GM23248 (cell line): ENCODE results near the gene PPP1R2C. TPM values are rescaled to one million over a fixed set of nuclear protein-coding genes. Genes with fewer than 3 reads are reported as not detected.

Source experiments
- DNase-seq: peaks from one replicate; pipeline ENCODE4 v3.0.0-alpha.2; 2015
- H2AFZ ChIP-seq: fragments of 200-600 bp; sonication (generic); 2 replicates; pipeline ENCODE4 v1.6.1; 2016; ENCODE audit warnings: antibody characterized with exemption
- H3F3A ChIP-seq: fragments of 200-600 bp; sonication (generic); 2 replicates; pipeline ENCODE4 v1.6.1; 2016; ENCODE audit warnings: mild to moderate bottlenecking, antibody characterized with exemption, mixed run types; ENCODE audit not compliant: insufficient read depth
- H3K27ac ChIP-seq: fragments of 200-600 bp; sonication (generic); 2 replicates; pipeline ENCODE4 v1.5.1; 2016; ENCODE audit warnings: mild to moderate bottlenecking
- H3K27me3 ChIP-seq: fragments of 200-600 bp; sonication (generic); replicated peaks from 2 replicates; pipeline ENCODE4 v1.6.1; 2016; ENCODE audit warnings: mild to moderate bottlenecking; ENCODE audit not compliant: insufficient read depth
- H3K36me3 ChIP-seq: fragments of 200-600 bp; sonication (generic); 2 replicates; pipeline ENCODE4 v1.6.1; 2016; ENCODE audit warnings: low read depth, mild to moderate bottlenecking
- H3K4me1 ChIP-seq: fragments of 200-600 bp; sonication (generic); 2 replicates; pipeline ENCODE4 v1.6.1; 2016; ENCODE audit warnings: mild to moderate bottlenecking; ENCODE audit not compliant: insufficient read depth
- H3K4me2 ChIP-seq: fragments of 200-600 bp; sonication (generic); one replicate; pipeline ENCODE4 v1.6.1; 2016; ENCODE audit warnings: mild to moderate bottlenecking; ENCODE audit not compliant: unreplicated experiment
- H3K4me3 ChIP-seq: fragments of 200-600 bp; sonication (generic); 2 replicates; pipeline ENCODE4 v1.5.1; 2016; ENCODE audit warnings: mild to moderate bottlenecking
- H3K79me2 ChIP-seq: fragments of 200-600 bp; sonication (generic); 2 replicates; pipeline ENCODE4 v1.6.1; 2016; ENCODE audit warnings: mild to moderate bottlenecking; ENCODE audit not compliant: insufficient read depth
- H3K9ac ChIP-seq: fragments of 200-600 bp; sonication (generic); 2 replicates; pipeline ENCODE4 v1.6.1; 2016; ENCODE audit warnings: mild to moderate bottlenecking
- H3K9me2 ChIP-seq: fragments of 200-600 bp; sonication (generic); 2 replicates; pipeline ENCODE4 v1.6.1; 2016; ENCODE audit warnings: mixed run types, mild to moderate bottlenecking, moderate library complexity; ENCODE audit not compliant: insufficient read depth
- H3K9me3 ChIP-seq: fragments of 200-600 bp; sonication (generic); one replicate; pipeline ENCODE4 v1.6.1; 2017; ENCODE audit warnings: low read depth
- H4K20me1 ChIP-seq: fragments of 200-600 bp; sonication (generic); 2 replicates; pipeline ENCODE4 v1.6.0; 2016; ENCODE audit not compliant: insufficient read depth
- EZH2 ChIP-seq: fragments of 200-600 bp; sonication (generic); IDR thresholded peaks from 2 replicates; pipeline ENCODE4 v1.6.1; 2018; ENCODE audit warnings: antibody characterized with exemption, mild to moderate bottlenecking; ENCODE audit not compliant: insufficient read depth, poor library complexity, severe bottlenecking
- EZH2phosphoT487 ChIP-seq: fragments of 200-600 bp; sonication (generic); IDR thresholded peaks from 2 replicates; pipeline ENCODE4 v1.6.1; 2018; ENCODE audit warnings: antibody characterized with exemption, moderate library complexity, mild to moderate bottlenecking, low read depth; ENCODE audit not compliant: insufficient read depth
- WGBS, 2 experiments: methylation state at CpG; one replicate each; pipeline ENCODE4 v1.1.6; 2015 to 2017; ENCODE audit warnings: low lambda C conversion rate in 2 of 2, low coverage in 1 of 2; ENCODE audit errors: missing lambda C conversion rate in 2 of 2; 5-methylcytosine and 5-hydroxymethylcytosine counted together
- in situ Hi-C: fragments of 300-500 bp; cut with MboI; formaldehyde crosslinking; loops from 2 replicates; pipeline ENCODE4 v1.15.0; 2020
- polyA plus RNA-seq: library from polyadenylated mRNA; unstranded; fragments of >200 nt; fragmentation: Nextera tagmentation; extraction: Ambion mirVana; gene quantifications from 2 replicates; pipeline ENCODE4 v1.2.1, GENCODE V29; 2016
- total RNA-seq: library from RNA; depleted of rRNA; stranded (reverse); fragments of >200 nt; shearing (Covaris generic); gene quantifications from 2 replicates; pipeline ENCODE4 v1.2.3, GENCODE V29; 2014

PPP1R2C gene
- total and polyA plus RNA-seq, 2 experiments from 2014 or later = not detected

- H2AFZ ChIP-seq = no peak overlapping the region
- 0 out of 2 replicates have a peak, but pooled peaks cover 4% of the 10 kb centered on the region for H3K4me1 ChIP-seq
- H3K4me3 ChIP-seq = no peak overlapping the region
- H3K9ac ChIP-seq = no peak overlapping the region
- H4K20me1 ChIP-seq = no peaks in the 10 kb centered on the region
- H3K27me3 ChIP-seq = no peaks in the 10 kb centered on the region
- peak; percentile 49 for DNase-seq
- no peaks in the 10 kb centered on the region for H3F3A ChIP-seq
- no peaks in the 10 kb centered on the region for H3K79me2 ChIP-seq
- H3K36me3 ChIP-seq = no peaks in the 10 kb centered on the region
- no peak overlapping the region for H3K27ac ChIP-seq
- no peaks in the 10 kb centered on the region for H3K9me3 ChIP-seq
- TF ChIP-seq EZH2 (no peak), EZH2phosphoT487 (no peak)
- WGBS, 2 experiments = 36 to 39% methylated on average over 2 of the region's 2 CpGs
- H3K9me2 ChIP-seq = no peaks in the 10 kb centered on the region
- in situ Hi-C loops = no loop called here
- no peak overlapping the region for H3K4me2 ChIP-seq
Measured at GRCh38 chrX:42803320-42803719, 25.4 kb upstream of the PPP1R2C start.

- Histone ChIP-seq H3K36me3 (no peaks in the 10 kb centered on the region), H4K20me1 (no peaks in the 10 kb centered on the region), H2AFZ (no peak overlapping the region), H3K27me3 (no peaks in the 10 kb centered on the region), H3K9me3 (no peaks in the 10 kb centered on the region), H3F3A (no peaks in the 10 kb centered on the region), H3K79me2 (no peaks in the 10 kb centered on the region), H3K9ac (no peak overlapping the region), H3K4me2 (no peak overlapping the region), H3K4me3 (no peak overlapping the region), H3K9me2 (no peaks in the 10 kb centered on the region), H3K4me1 (no peaks in the 10 kb centered on the region), H3K27ac (no peak overlapping the region)
- no peak for TF ChIP-seq EZH2phosphoT487
- no peak for TF ChIP-seq EZH2
- peak; percentile 23 for DNase-seq
- in situ Hi-C loops = no loop called here
- 14 to 24% methylated on average over 8 to 9 of the region's 9 CpGs for WGBS, 2 experiments
Measured at GRCh38 chrX:42797651-42798269, 19.8 kb upstream of the PPP1R2C start.

- DNase-seq = no peak
- H3K4me1 ChIP-seq = no peaks in the 10 kb centered on the region
- no peak overlapping the region for H3K4me2 ChIP-seq
- H3K27me3 ChIP-seq = no peaks in the 10 kb centered on the region
- no peaks in the 10 kb centered on the region for H3K79me2 ChIP-seq
- H3K9me2 ChIP-seq = no peaks in the 10 kb centered on the region
- H3K36me3 ChIP-seq = no peaks in the 10 kb centered on the region
- H3K9me3 ChIP-seq = no peaks in the 10 kb centered on the region
- no peak overlapping the region for H3K4me3 ChIP-seq
- H2AFZ ChIP-seq = no peak overlapping the region
- H4K20me1 ChIP-seq = no peaks in the 10 kb centered on the region
- no peak overlapping the region for H3K27ac ChIP-seq
- no peaks in the 10 kb centered on the region for H3F3A ChIP-seq
- no peak overlapping the region for H3K9ac ChIP-seq
- in situ Hi-C loops = no loop called here
- TF ChIP-seq EZH2 (no peak), EZH2phosphoT487 (no peak)
Measured at GRCh38 chrX:42783451-42783850, 5.5 kb upstream of the PPP1R2C start.

GRCh38 chrX:42776195-42776594, 1.8 kb downstream of the PPP1R2C start:
- no peaks in the 10 kb centered on the region for H3K79me2 ChIP-seq
- H3K9me3 ChIP-seq = no peaks in the 10 kb centered on the region
- H3F3A ChIP-seq = no peaks in the 10 kb centered on the region
- in situ Hi-C loops = no loop called here
- H3K27me3 ChIP-seq = no peaks in the 10 kb centered on the region
- no peak overlapping the region for H3K4me2 ChIP-seq
- H3K9ac ChIP-seq = no peak overlapping the region
- TF ChIP-seq EZH2phosphoT487 = no peak
- TF ChIP-seq EZH2 = no peak
- H3K9me2 ChIP-seq = no peaks in the 10 kb centered on the region
- DNase-seq = no peak
- no peak overlapping the region for H2AFZ ChIP-seq
- no peaks in the 10 kb centered on the region for H3K4me1 ChIP-seq
- no peak overlapping the region for H3K27ac ChIP-seq
- H3K4me3 ChIP-seq = no peak overlapping the region
- WGBS, 2 experiments = 67 to 68% methylated on average over 3 of the region's 3 CpGs
- no peaks in the 10 kb centered on the region for H3K36me3 ChIP-seq
- no peaks in the 10 kb centered on the region for H4K20me1 ChIP-seq

GRCh38 chrX:42772874-42773273, 5.1 kb downstream of the PPP1R2C start:
- no peaks in the 10 kb centered on the region for H4K20me1 ChIP-seq
- in situ Hi-C loops = no loop called here
- TF ChIP-seq EZH2 = no peak
- no peak for TF ChIP-seq EZH2phosphoT487
- no peak overlapping the region for H3K4me3 ChIP-seq
- H3K4me1 ChIP-seq = no peaks in the 10 kb centered on the region
- no peaks in the 10 kb centered on the region for H3K9me3 ChIP-seq
- 59 to 75% methylated on average over 2 of the region's 2 CpGs for WGBS, 2 experiments
- DNase-seq = no peak
- no peaks in the 10 kb centered on the region for H3K36me3 ChIP-seq
- no peak overlapping the region for H3K9ac ChIP-seq
- no peaks in the 10 kb centered on the region for H3K79me2 ChIP-seq
- no peak overlapping the region for H3K4me2 ChIP-seq
- H3K27me3 ChIP-seq = no peaks in the 10 kb centered on the region
- H3K9me2 ChIP-seq = no peaks in the 10 kb centered on the region
- no peaks in the 10 kb centered on the region for H3F3A ChIP-seq
- H2AFZ ChIP-seq = no peak overlapping the region
- H3K27ac ChIP-seq = no peak overlapping the region
